CD4-positive, alpha-beta T cell treated with Interferon gamma for 1 hour (primary cell): Measurements from ENCODE around the gene ASMT.
"Not testable (repeated sequence)": the region's sequence is repeated elsewhere in the genome, so short reads cannot be mapped to it uniquely, and the experiment has no call there.

Source experiments
- DNase-seq: peaks from one replicate; pipeline ENCODE4 v3.0.0-alpha.2; 2020

ASMT gene

DNA sequence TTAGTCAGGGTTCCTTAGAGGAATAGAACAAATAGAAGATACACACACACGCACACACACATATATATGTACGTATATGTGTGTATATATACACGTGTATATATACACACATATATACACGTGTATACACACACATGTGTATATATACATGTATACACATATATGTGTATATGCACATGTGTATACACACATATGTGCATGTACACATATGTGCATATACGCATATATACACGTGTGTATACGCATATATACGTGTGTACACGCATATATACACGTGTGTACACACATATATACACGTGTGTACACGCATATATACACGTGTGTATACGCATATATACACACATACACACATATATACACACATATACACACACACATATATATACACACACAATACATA, 41.5 kb downstream of the ASMT start:
- no peak for DNase-seq

DNA sequence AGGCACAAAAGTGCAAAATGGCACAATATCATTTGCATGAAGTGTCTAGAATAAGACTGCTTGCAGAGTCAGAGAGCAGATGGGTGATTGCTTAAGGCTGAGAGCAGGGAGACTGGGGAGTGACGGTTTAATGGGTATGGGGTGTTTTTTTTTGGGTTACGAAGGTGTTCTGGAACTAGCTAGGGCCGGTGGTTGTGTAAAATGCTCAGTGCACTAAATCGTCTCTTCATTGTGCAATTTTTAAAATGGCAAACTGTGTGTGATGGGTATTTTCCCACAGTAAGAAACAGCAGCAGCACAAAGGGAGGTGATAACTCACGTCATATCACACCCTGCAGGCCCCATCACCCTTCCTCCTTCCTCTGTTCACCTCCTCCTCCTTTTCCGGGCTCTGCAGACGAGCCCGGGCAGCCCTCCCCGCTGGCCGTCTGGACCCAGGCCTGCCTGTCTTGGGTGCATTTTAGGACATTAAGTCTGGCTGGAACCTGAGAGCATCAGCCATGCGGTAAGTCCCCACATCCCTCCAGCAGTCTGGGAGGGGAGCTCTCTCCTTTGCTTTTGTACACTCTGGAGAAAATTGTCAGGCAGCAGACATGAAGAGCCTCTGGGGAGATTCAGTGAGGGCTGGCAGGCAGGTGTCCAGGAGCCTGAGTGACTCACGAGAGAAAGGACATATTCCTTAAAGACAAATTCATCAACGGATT, 42.7 kb downstream of the ASMT start:
- peak; percentile 76 for DNase-seq

DNA sequence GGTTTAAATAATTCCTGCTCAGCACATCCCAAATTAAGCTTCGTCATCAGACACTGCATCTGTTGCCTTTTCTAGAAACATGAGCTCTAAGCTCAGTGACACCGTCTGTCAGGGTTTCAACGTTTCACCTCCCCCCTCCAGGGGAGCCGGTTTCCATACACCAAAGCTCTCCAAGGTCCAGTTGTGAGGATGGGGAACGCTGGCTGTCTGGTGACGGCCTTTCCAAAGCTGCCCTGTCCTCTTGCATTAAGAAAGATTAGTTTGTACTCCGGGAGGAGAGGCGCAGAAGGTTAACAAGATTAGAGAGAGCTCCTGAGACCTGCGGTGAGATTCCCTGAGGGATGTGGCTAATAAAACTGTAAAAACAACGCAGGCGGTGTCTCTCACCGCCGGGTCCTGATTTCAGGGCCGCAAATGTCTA, 43.2 kb downstream of the ASMT start:
- DNase-seq, result no peak

DNA sequence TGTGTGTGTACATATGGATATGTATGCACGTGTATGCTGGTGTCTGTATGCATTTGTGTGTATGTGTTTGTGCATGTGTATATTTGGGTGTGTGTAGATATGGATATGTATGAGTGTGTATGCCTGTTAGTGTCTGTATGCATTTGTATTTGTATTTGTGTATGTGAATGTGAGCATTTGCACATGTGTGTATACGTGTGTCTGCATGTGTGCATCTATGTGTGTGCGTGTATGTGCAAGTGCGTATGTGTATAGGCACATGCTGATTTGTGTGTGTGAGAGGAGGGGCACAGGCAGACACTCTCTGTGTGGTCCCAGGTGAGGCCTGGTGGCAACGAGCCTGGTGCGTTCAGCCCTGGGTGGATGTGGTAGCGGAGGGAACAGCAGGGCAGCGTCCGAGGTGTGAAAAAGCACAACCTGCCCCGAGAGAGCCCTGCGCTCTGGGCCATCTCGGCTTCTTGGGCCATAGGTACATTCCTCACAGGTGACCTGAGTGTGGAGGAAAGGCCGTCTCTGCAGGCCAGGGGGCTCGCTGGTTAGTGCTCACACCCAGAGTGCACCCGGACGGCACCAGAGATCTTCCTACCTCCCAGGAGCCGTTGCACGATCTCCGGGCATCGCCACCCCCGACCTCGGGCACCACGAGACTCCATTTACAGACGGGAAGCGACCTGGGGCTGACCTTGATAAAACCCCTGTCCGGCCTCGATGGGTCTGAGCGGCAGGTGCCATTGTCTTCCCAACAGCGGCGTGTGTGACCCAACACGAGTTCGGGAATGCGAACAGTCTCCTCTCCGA, 45.0 kb downstream of the ASMT start:
- no peak for DNase-seq

DNA sequence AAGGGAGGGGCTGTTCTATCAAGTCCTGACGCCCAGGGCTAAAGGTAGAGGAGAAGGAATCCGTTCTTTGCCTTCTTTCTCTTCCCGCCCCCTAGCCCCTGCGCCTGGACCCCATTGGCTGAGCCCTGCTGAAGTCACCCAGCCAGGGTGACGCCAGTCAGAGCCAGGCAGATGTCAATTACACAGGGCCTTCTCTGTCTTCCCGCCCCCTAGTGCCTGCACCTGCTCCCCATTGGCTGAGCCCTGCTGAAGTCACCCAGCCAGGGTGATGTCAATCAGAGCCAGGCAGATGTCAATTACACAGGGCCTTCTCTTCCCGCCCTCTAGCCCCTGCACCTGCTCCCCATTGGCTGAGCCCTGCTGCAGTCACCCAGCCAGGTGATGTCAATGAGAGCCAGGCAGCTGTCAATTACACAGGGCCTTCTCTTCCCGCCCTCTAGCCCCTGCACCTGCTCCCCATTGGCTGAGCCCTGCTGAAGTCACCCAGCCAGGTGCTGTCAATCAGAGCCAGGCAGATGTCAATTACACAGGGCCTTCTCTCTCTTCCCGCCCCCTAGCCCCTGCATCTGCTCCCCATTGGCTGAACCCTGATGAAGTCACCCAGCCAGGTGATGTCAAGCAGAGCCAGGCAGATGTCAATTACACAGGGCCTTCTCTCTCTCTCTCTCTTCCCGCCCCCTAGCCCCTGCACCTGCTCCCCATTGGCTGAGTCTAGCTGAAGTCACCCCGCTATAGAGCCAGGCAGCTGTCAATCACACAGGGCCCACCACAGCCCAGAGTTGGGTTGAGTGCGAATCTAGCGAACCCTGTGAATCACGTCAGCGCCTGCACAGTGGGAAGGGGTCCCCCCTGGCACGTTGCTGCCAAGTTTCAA, 46.4 kb downstream of the ASMT start:
- peak; percentile 94 for DNase-seq

DNA sequence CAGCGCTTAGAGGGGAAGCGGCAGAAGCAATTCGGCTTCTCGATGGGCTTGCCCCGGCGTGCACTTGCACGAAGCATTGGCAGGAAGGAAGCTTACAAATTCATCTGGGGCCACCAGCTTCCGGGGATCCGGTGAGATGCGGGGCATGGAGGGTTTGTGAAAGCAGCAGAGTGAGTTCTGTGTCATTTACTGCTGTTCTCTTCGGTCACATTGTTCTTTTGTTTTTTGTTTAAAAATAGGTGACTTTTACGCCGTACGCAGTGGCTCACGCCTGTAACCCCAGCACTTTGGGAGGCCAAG, 47.0 kb downstream of the ASMT start:
- DNase-seq, result no peak

DNA sequence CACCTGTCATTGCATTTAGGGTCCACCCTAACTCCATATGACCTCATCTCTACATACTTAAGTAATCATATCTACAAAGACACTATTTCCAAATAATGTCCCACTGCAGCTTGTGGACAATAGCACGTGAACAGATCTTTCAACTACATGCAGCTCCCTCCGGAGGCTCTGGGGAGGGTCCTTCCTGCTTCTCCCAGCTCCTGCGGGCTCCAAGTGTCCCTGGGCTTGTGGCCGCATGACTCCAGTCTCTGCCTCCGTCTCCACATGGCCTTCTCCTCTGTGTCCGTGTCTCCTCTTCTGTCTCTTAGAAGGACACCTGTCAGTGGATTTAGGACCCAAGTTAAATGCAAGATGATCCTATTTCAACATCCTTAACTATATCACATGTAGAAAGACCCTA, 52.7 kb downstream of the ASMT start:
- no peak for DNase-seq

DNA sequence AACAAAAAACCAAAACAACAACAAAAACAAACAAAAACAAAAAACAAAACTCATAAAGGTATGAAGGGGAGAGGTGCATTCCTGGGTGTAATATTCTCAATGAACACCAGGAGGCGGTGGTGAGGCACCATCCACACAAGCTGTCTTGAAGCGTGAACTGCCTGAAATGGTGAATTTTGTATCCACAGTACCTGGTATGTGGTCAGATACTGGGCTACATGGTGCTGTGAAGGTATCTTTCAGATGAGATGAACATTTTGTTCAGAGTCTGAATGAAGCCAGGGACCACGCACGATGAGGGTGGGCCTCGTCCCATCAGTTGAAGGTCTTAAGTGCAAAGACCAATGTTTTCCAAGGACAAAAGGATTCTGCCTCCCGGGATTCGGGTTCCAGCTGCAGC, 58.5 kb downstream of the ASMT start:
- peak; percentile 16 for DNase-seq

DNA sequence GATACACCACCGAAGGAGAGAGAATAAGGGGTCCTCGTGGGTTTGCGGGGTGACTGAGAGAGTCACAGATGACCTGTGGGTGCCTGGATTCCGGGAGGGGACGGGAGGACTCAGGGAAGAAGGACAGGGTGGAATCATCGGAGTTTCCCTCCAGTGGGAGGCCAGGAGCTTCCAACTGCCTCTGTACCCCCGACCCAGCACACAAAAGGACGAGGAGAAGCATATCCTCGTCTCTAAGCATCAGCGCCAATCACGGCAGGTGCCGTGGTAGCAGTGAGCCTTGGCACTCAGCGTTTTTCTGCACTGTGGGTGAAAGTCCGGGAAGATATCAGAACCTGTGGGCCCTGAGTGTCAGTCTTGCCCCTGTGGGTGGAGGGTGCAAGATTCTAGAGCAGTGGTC, 62.0 kb downstream of the ASMT start:
- no peak for DNase-seq

DNA sequence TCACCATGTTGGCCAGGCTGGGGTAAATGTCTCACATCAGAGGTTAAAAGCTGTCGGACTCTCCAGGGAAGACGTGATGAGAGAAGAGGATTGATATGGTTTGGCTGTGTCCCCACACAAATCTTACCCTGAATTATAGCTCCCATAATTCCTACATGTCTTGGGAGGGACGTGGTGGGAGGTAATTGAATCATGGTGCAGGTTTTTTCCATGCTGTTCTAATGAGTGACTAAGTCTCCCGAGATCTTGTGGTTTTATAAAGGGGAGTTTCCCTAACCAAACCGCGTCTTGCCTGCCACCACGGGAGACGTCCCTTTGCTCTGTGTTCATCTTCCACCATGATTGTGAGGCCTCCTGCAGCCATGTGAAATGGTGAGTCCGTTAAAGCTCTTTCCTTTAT, 64.4 kb downstream of the ASMT start:
- DNase-seq, result no peak

DNA sequence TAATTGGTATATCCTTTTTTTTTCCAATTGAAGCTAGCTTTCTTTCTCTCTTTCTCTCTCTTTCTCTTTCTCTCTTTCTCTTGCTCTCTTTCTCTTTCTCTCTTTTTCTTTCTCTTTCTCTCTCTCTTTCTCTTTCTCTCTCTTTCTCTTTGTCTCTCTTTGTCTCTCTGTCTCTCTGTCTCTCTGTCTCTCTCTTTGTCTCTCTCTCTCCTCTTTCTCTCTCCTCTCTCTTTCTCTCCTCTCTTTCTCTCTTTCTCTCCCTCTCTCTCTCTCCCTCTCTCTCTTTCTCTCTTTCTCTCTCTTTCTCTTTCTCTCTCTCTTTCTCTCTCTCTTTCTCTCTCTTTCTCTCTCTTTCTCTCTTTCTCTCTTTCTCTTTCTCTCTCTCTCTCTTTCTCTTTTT, 66.6 kb downstream of the ASMT start:
- DNase-seq, result no peak

DNA sequence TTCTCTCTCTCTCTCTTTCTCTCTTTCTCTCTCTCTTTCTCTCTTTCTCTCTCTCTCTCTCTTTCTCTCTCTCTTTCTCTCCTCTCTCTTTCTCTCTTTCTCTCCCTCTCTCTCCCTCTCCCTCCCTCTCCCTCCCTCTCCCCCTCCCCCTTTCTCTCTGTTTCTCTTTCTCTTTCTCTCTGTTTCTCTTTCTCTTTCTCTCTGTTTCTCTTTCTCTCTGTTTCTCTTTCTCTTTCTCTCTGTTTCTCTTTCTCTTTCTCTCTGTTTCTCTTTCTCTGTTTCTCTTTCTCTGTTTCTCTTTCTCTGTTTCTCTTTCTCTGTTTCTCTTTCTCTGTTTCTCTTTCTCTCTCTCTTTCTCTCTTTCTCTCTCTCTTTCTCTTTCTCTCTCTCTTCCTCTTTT, 67.0 kb downstream of the ASMT start:
- DNase-seq, result not testable (repeated sequence)

DNA sequence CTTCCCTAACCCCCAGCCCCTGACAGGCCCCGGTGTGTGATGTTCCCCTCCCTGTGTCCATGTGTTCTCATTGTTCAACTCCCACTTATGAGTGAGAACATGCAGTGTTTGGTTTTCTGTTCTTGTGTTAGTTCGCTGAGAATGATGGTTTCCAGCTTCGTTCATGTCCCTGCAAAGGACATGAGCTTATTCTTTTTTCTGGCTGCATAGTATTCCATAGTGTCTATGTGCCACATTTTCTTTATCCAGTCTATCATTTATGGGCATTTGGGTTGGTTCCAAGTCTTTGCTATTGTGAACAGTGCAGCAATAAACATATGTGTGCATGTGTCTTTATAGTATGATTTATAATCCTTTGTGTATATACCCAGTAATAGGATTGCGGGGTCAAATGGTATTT, 67.6 kb downstream of the ASMT start:
- not testable (repeated sequence) for DNase-seq

DNA sequence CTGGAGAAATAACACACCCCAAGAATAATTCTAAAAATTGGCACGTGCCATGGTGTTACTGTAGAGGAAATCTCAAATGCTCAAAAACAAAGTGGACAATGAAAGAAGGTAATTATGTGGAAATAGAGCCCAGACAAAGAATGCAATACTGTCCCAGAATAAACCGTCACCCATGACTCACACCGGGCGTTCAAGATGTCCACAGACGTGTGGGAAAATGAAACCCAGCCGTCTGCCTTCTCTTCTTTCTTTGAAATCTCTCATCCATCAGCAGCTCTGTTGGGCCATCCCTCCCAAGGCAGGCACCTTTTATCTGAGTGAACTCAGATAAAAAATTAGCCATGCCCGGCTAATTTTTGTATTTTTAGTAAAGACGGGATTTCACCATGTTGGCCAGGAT, 70.0 kb downstream of the ASMT start:
- DNase-seq, result not testable (repeated sequence)

DNA sequence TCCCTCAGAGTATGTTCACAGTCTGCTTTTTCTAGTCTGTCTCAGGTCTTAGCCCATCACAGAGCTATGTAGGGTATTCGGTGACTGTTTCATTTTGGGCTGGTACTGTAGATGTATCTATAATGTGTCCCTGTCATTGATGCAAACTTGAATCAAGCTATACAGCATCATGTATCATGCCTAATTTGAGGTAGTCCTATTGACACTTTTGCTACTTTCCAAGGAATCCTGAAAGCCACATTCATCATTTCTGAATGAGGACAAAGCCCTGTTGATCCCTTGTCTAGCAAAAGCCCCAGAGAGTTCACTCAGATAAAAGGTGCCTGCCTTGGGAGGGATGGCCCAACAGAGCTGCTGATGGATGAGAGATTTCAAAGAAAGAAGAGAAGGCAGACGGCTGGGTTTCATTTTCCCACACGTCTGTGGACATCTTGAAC, 70.6 kb downstream of the ASMT start:
- not testable (repeated sequence) for DNase-seq

DNA sequence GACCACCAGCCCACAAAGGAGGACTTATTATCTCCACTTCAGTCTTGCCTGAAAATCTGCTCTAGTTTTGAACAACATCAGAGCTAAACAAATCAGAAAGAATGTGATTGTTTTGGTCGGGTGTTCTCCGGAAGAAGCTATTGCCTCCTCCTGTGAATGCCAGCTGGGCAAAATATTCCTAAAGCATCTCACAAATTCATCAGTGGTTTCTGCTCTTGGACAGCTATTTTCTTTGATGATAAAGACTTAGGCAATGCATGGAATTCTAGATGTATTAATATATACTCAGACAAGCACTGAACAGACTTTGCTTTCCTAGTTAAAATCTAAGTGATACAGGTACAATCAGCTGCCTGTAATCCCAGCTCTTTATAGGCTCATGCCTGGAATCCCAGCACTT, 71.8 kb downstream of the ASMT start:
- DNase-seq, result no peak
